Stimulated activated CD8-positive, alpha-beta memory T cell treated with anti-CD3 and anti-CD28 coated beads, Interleukin-7, amount 100 ng/mL, for 4 hours (primary cell): Measurements from ENCODE around the gene RALGPS2.
"Not testable (repeated sequence)": the region's sequence is repeated elsewhere in the genome, so short reads cannot be mapped to it uniquely, and the experiment has no call there.

Experiments
- DNase-seq, 2 donors: peaks; one replicate each; pipeline ENCODE4 v3.0.0-alpha.2; 2020; ENCODE audit warnings: low read depth in 2 of 2

RALGPS2 gene

DNA sequence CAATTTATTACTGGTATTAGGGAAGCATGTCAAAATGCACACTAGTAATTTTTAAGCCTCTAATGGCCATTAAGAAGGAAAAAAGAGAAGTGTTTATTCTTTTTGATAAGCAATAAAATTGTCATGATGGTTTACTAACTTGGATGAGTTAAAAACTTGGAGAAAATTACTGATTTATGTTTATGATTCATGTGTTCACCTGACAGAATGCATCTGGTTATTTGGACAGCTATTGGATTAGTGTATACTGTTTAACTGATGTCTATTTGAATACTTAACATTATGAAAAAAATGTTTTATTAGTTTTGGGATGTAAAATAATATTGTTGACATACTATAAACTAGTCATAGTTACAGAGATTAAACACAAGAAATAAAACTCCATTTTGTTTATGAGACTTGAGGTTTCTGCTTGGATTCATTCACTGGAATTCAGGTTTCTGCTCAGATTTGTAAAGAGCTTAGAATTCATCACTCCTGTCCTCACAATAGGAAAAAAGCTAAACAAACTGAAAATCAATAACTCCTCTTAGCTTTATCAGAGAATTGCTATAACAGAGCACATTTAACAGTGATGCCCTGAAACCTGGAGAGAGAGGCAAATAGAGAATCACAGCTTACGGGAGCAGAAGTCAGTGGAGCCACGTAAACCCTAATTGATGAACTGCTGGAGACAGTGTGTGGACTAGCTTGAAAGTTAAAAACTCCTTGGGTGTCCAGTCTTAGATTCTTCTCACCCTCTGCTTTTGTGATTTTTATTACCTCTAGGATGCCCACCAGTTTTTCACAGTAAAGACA is 56.7 kb downstream of the RALGPS2 start:
- no peak for DNase-seq

DNA sequence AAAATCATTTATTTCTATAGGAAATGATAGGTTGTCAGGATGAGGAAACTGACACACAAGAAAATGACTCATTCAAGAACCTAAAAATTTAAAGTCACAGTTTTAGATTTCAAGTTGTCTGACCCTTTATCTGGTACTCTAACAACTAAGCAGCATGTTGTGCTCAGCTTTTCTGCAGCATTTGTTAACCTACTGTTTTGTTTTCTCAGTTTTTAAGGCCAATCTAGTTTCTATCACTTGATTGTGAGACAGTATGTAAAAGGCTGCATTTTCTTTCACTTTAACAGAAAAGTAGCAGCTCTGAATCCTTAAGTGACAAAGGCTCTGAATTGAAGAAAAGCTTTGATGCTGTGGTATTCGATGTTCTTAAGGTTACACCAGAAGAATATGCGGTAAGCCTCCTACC is 59.1 kb downstream of the RALGPS2 start:
- no peak for DNase-seq

DNA sequence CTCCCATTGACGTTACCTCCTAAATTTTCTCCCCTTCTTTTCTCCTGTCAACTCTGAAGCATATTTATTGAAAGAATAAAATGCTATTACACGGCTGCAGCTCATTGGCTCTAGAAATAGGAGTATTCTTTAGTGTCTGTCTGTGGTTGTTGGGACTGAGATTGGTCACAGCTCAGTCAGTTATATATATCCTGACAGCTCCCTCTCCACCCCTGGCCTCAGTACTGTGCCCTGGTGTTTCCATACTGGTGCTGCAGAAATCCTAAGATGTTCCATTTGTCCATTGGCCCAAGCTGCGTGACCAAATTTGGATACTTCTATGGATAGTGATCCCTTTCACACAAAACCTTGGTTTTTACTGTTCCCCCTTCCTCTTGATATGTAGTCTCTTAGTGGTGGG is 67.3 kb downstream of the RALGPS2 start:
- DNase-seq = no peak

- DNase-seq = no peak
Measured at GRCh38 chr1:178796013-178796412, 71.0 kb downstream of the RALGPS2 start.

DNA sequence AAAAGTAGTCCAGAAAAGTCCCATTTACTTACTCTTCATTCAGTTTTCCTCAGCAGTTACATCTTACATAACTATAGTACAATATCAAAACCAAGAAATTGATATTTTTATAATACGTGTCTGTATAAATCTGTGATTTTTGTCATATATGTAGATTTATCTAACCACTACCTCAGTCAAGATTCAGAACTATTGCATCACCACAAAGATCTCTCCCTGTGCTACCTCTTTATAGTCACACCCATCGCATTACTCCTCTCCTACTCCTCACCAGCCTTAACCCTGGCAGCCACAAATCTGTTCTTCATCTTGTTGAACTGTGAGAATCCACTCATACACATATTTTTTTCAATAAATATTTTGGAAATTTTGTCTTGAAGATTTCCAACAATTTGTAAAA is 72.5 kb downstream of the RALGPS2 start:
- DNase-seq = no peak

- no peak for DNase-seq
Measured at GRCh38 chr1:178798232-178798861, 73.3 kb downstream of the RALGPS2 start.

DNA sequence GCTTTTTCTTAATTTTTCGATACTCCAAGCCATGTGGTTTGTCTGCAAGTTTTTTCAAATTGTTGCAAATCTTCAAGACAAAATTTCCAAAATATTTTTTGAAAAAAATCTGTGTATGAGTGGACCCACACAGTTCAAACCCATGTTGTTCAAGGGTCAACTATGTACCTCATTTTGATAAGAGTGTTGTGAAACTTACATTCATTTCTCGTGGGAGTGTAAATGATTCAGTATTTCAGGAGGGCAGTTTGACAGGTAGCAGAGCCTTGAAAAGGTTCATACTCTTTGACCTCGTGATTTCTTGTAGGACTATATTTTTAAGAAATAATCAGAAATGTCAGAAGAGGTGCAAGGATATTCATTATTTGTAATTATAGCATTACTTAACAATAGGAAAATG is 77.8 kb downstream of the RALGPS2 start:
- no peak for DNase-seq

GRCh38 chr1:178806665-178807300 is 81.7 kb downstream of the RALGPS2 start:
- DNase-seq = no peak

DNA sequence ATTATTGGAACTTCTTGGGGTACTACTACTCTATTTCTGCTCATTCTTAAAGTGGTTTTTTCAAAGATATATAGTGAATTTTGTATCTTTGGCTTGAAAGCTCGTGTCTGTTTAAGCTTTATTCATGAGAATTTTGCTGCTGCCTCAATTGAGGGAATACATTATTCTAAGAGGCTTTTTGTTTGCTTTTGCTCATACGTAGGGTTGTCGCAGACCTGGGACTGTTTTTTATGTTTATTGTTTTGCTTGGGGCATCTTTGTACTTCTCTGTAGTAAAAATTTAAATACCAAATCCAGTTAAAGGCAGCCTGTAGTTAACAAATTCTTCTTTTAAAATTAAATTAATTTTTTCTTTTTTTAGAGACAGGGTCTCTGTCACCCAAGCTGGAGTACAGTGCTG is 83.5 kb downstream of the RALGPS2 start:
- no peak for DNase-seq

DNA sequence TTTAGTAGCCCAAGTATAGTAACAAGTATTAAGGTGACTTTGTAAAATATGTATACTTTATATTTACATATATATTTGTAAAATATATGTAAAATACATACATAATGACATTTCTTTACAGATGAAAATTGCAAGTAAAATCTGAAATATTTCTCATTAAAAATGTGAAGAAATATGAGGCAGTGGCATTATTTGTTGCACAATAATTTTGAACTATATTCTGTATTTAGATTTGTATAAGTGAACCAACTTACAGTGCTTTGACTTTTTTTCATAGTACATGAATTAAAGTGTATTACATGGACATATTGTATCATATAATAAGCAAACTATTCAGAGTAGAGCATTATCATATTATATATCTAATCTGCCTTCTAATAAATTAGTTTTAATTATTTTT is 85.5 kb downstream of the RALGPS2 start:
- no peak for DNase-seq

- no peak for DNase-seq
Measured at GRCh38 chr1:178818416-178818815, 93.4 kb downstream of the RALGPS2 start.

DNA sequence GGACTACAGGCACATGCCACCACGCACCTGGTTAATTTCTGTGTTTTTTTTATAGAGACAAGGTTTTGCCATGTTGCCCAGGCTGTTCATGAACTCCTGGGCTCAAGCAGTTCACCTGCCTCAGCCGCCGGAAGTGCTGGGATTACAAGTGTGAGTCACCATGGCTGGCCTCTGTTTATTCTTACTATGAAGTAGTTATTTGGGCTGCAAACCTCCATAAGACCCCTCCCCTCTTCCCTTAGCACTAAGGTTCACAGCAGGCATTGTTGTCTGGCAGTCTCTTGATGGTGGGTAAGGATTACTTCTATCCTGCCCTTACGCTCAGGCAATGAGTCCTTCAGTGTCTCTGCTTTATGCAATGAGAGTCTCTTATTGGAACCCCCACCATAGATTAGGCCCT is 94.1 kb downstream of the RALGPS2 start:
- DNase-seq = no peak

GRCh38 chr1:178821134-178821866 is 96.3 kb downstream of the RALGPS2 start:
- no peak for DNase-seq

- DNase-seq = no peak
Measured at GRCh38 chr1:178825167-178825566, 100.1 kb downstream of the RALGPS2 start.

GRCh38 chr1:178844436-178844835 is 119.4 kb downstream of the RALGPS2 start:
- no peak for DNase-seq

DNA sequence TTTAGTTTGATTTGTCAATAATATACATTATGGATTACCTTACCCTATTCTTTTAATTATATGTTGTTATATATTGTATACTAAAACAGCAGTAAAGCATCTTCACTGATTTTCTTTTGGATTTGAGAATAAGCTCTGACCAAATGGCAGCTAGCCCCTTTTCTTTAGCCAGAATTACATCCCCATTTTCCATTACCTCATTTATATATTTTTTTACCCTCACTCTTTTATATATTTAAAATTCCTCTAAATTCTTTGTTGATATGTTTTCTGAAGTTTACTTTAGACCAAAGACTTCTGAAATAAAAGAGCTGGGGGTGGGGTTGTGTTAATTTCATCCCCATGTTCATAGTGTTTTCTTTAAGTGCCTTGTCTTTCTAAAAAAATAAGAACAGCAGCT is 121.3 kb downstream of the RALGPS2 start:
- no peak for DNase-seq

- no peak for DNase-seq
Measured at GRCh38 chr1:178847396-178847849, 122.4 kb downstream of the RALGPS2 start.

- not testable (repeated sequence) for DNase-seq
Measured at GRCh38 chr1:178847919-178848318, 122.9 kb downstream of the RALGPS2 start.

DNA sequence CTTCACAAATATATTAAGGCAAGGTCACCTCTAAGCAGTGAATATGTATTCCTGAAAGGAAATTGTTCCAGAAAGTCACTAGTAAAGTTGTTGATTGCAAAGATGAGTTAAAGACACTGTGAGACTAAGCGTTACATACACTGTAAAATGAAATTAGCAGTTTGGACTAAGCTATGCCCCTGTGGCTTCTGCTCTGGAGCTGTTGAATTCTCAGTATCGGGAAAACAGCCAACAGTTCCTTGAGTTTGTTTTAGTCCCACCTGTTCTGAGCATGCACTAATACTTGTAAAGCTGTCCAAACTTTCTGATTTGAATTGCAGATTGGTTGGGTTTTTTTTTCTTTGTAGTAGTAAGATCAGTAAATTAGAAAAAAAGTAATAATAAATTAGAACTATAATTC is 124.9 kb downstream of the RALGPS2 start:
- DNase-seq = no peak

DNA sequence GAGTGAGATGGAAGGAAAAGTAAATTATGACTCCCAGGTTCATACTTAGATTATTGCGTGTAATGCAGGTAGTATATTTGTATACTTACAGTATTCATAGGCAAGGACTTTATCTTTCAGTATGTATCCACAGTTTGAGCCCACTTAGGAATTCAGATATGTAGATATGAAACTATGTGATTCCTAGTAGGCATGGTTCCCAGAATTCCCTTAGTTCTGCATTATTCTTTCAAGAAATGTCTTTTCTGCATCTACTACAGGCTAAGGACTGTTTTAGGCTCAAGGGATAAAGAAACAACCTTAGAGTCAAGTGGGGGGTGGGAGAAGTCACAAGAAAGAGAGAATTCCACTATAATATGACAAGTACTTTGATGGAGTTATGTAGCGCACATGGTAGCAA is 132.1 kb downstream of the RALGPS2 start:
- no peak for DNase-seq

DNA sequence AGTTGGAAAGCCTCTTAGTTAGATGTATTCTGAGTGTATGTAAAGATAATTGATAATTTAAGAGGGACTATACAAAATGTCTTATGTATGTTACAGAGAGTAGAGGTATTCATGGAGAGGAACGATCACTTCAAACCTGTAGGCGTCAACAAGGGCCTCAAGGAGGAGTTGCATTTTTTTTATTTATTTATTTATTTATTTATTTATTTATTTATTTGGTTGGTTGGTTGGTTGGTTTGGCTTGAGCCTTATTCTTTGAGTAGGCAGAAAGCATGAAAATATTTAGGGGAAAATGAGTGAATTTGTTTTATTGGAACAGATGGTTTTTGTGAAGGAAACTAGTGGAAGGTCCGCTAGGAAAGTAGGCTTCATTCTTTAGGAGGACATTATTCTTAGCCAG is 137.4 kb downstream of the RALGPS2 start:
- no peak for DNase-seq

DNA sequence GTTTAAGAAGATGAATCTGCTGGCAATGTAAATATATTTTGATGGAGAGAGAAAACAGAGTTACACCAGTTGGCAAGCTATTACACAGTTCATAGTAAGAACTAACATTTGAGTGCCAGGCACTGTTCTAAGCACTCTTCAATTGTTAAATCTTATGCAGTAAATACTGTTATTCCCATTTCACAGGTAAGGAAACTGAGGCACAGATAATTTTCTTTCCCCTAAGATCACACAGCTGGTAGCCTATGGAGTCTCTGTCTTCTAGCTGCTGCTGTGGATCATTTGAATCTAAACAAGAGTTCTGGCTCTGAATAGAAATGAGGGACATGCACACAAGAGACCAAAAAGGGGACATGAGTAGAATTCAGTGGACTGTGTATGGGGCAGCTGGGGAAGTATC is 137.8 kb downstream of the RALGPS2 start:
- DNase-seq = no peak
